ENCODE data around the gene PPIB.
"Not testable (repeated sequence)": the region's sequence is repeated elsewhere in the genome, so short reads cannot be mapped to it uniquely, and the experiment has no call there.

PPIB gene

GRCh38 chr15:64110108-64110701 lies 52.6 kb downstream of the PPIB start:
- H3K27ac ChIP-seq (ENCODE audit: low read depth in 2 of 2, low read length in 2 of 2); H3K4me1 ChIP-seq (ENCODE audit: control insufficient read depth in 2 of 2, insufficient read depth in 2 of 2, low read length in 2 of 2); H3K9me3 ChIP-seq (ENCODE audit: control insufficient read depth in 2 of 2, low read length in 2 of 2); H3K27me3 ChIP-seq (ENCODE audit: control insufficient read depth in 2 of 2, insufficient read depth in 2 of 2, low read length in 2 of 2); H3K4me3 ChIP-seq (ENCODE audit: low read length in 2 of 2); H3K9ac ChIP-seq (ENCODE audit: low read depth in 1 of 2, low read length in 2 of 2): not testable (repeated sequence)
- H3K36me3 ChIP-seq (ENCODE audit: control insufficient read depth in 2 of 2, insufficient read depth in 2 of 2, low read length in 2 of 2), result peaks cover 20 to 23% of the 10 kb centered on the region in 2 donors

DNA sequence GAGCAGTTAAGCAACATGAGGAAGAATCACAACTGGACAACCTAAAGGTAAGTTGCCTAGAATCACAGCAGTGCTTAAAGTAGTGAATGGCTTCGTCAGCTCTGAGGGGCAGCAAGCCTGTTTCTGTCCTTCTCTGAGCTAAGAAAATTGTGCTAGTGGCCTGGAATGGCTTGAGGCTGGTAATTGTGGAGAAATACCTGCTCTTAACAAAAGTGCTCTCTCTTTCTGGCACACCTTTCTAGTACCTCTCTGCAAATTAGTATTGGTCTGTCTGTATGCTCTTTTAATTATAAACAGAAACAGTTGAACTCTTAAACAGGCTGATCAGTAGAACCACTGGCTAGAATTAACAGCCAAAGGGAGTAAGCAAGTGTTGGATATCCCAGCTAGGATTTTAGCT lies 55.5 kb downstream of the PPIB start:
- Histone ChIP-seq H3K9me3 (ENCODE audit: control insufficient read depth in 2 of 2, low read length in 2 of 2) (no peaks in the 10 kb centered on the region), H3K27ac (ENCODE audit: low read depth in 2 of 2, low read length in 2 of 2) (no peak overlapping the region), H3K4me3 (ENCODE audit: low read length in 2 of 2) (no peak overlapping the region), H3K4me1 (ENCODE audit: control insufficient read depth in 2 of 2, insufficient read depth in 2 of 2, low read length in 2 of 2) (peaks cover 0 to 3% of the 10 kb centered on the region in 2 donors), H3K36me3 (ENCODE audit: control insufficient read depth in 2 of 2, insufficient read depth in 2 of 2, low read length in 2 of 2) (peaks cover 0 to 5% of the 10 kb centered on the region in 2 donors), H3K27me3 (ENCODE audit: control insufficient read depth in 2 of 2, insufficient read depth in 2 of 2, low read length in 2 of 2) (no peaks in the 10 kb centered on the region), H3K9ac (ENCODE audit: low read depth in 1 of 2, low read length in 2 of 2) (no peak overlapping the region)

Data from mucosa of rectum (tissue), 2 donors.